ENCODE data around the gene GRK6.

Gene GRK6

DNA sequence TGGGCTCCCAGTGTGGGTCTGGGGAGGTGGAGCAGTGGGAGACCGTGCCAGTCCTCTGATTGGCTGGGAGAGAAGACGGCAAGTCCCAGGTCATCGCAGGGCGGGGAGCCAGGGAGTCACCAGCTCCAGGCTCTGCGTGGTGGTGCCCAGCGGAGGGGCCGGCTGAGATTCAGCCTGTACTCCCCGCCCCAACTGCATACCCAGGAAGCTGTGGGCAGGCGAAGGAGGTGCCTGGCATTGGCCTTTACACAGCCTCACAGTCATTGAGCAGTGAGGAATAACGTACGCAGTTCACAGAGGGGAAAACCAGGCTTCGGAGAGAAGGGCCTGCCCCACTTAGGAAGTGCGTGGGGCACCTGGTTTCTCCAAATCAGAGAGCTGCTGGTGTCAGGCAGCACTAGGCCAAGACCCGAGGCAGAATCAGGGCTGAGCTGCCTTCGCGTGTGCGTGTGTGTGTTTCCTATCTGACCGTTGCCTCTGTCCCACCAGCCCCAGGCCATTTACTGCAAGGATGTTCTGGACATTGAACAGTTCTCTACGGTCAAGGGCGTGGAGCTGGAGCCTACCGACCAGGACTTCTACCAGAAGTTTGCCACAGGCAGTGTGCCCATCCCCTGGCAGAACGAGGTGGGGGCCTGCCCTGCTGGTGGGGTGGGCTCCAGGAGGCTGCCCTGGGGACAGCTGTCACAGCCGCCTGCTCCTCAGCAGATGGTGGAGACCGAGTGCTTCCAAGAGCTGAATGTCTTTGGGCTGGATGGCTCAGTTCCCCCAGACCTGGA lies 13.9 kb downstream of the GRK6 start:
- DNase-seq (ENCODE audit: low spot score), result no peak

DNA sequence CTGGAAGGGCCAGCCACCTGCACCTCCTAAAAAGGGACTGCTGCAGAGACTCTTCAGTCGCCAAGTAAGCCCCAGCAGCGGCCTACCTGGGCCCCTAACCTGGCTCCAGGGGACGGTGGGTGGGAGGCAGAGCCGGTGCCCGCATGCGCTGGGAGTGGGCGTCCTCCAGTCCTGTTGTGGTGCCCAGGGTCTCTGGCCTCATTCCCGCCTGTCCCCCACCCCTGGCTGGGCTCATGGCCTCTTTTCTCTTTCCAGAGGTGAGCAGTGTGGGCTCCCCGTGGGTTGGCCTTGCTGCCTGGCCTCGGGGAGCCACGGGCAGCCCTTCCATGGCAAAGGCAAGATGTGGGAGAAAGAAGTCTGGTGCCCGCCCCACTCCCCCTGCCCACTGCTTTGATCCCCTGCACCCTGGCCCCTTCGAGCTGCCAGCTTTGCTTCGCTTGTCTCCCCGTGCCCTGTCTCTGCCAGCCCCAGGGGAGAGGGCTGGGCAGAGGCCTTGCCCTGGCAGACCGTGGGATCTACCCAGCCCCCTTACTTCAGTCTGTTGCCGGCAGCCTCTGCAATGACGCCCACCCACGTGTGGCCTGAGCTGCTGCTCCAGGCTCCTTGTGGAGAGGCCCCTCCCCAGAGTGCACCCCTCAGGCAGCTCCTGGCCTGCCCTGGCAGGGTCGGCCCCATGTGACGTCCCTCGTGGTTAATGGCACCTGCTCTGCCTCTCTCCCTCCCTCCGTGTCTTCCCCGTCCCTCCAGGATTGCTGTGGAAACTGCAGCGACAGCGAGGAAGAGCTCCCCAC lies 14.7 kb downstream of the GRK6 start:
- no peak for DNase-seq (ENCODE audit: low spot score)

DNA sequence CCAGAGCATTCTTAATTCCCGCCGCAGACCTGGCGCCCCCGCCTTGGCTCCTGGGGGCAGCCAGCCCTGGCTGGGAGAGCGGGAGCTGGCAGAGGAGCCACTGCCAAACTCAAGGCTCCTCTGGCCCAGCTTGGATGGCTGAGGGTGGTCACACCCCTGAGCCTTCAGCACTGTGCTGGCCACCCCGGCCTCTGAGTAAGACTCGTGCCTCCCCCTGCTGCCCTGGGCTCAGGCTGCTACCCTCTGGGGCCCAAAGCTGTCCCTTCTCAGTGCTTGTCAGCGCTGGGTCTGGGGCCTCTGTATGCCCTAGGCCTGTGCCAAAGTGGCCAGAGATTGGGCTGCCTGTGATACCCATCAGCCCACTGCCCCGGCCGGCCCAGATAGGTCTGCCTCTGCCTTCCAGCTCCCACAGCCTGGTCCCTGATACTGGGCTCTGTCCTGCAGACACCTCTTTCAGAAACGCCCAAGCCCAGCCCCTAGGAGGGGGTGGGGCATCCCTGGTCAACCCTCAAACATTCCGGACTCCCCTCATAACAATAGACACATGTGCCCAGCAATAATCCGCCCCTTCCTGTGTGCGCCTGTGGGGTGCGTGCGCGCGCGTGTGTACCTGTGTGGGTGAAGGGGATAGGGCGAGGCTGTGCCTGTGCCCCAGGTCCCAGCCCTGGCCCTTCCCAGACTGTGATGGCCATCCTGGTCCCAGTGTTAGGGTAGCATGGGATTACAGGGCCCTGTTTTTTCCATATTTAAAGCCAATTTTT lies 15.8 kb downstream of the GRK6 start:
- no peak for DNase-seq (ENCODE audit: low spot score)

DNA sequence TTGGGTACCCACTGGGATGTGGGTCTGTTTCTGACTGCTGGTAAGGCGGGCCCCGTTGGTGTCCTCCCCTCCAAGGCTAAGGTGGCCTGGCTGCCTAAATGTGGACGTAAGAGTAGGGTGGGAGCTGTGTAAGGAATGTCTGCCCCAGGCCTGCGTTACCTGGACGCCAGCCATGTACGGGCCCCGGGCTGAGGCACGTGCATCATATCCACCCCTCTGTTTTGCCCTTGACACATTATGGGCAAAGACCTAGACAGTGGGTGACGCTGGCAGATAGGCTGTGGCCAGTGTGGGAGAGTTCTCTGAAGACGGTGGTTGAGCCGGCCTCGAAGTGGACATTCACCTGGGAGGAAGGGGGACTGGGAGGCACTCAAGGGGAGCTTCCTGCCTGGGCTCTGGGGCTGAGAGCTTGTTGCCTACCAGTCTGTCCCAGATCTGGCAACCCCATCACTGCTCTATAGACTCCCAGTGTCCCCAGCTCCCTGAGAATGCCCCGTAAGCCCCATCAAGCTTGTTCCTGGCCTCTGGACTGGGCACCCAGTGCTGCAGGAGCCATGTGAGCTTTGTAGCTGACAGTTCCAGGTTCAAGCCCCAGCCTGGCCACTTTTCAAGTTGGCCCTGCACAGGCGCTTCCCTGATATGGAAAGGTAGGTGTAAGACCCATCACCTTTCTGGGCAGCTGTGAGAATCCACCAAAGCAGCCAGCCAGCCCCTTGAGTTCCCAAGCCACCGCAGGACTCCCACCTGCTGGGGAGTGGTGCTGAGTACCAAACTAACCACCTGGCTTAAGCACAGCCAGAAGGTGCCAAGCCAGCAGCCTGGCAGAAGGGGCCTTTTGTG lies 16.9 kb downstream of the GRK6 start:
- DNase-seq (ENCODE audit: low spot score), result no peak

DNA sequence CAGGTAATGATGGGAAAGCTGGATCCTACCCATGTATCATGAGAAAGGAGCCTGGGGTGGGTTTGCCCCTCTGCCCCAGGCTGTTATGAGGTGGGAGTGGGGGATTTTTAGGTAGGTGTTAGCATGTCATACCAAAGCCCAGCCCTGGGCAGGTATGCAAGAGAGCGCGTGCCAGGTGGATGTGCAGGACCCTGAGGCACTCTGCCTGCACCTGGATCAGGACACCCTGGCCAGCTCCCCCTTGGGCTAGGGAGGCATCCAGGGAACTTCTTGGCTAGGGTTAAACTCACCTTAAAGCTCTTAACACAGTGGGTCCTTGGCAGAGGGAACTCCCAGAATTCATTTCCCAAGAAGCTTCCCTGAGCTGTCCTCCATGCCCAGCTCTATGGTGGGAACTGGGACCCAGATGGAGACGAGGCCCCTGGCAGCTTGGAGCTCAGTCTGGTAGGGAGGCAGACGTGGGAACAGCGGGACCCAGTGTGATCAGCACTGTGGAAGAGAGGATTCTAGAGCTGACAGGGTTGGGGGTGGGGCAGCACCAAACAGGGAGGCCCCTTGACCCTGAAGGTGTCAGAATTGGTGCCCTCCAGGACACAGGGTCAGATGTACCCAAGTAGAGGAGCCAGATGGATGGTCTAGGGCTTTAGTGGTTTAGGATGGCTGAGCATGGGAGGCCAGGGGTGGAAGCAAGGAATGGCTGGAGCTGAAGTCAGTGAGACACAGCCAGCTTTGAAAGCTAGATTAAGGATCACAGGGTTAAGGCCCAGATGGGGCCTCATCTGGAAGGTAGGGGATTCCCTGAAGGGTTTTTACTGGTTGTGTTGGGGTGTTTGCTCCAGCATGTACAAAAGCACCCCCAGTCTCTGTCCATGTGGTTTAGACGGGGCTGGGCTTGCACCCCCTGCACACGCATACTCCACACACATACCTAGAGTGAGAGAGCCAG lies 17.9 kb downstream of the GRK6 start:
- no peak for DNase-seq (ENCODE audit: low spot score)

DNA sequence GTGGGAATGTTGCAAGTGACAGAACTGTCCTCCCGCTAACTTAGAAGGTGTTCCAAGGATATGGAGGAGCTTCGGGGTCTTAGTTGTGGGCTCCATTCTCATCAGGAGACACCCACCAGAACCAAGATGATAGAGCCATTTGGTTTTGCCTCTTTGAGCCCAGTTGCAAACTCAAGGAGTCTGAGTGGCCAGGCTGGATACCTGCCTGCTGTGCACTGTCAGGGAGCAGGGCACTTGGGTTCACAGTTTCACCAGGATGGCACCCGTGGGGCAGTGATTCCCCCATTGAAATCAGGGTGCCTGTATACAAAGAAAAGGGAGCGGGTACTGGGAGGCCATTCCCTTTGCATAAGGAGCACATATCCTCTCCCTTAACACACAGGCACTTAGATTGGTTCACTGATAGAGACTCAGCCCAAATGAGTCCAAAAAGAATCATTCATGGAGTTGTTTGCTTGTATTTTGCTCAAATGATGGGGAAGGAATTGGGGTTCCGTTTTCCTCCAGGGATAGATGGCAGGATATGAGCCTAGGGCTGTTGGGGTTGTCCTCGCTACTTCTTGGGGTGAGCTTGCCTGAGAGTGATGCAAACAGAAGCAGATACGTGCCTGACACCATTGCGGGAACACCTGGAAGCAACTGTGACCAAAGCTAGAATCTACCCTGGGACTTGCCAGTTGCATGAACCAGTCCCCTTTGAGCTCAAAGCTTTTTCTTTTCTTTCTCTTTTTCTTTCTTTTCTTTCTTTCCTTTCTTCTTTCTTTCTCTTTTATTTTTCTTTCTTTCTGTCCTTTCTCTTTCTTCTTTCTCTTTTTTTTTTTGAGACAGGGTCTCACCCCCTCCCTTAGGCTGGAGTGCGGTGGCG lies 18.8 kb downstream of the GRK6 start:
- DNase-seq (ENCODE audit: low spot score), result no peak

DNA sequence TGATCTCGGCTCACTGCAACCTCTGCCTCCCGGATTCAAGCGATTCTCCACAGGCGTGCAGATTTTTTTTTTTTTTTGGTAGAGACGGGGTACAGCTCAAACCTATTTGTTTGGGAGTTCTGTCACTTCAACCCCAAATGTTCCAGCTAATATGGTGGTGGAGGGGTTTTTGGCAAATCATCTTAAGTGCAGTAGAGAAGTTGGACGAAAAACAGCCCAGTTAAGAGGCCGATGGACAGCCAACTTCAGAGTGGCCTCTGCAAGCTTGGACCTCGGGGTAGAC lies 19.4 kb downstream of the GRK6 start:
- DNase-seq (ENCODE audit: low spot score), result no peak

DNA sequence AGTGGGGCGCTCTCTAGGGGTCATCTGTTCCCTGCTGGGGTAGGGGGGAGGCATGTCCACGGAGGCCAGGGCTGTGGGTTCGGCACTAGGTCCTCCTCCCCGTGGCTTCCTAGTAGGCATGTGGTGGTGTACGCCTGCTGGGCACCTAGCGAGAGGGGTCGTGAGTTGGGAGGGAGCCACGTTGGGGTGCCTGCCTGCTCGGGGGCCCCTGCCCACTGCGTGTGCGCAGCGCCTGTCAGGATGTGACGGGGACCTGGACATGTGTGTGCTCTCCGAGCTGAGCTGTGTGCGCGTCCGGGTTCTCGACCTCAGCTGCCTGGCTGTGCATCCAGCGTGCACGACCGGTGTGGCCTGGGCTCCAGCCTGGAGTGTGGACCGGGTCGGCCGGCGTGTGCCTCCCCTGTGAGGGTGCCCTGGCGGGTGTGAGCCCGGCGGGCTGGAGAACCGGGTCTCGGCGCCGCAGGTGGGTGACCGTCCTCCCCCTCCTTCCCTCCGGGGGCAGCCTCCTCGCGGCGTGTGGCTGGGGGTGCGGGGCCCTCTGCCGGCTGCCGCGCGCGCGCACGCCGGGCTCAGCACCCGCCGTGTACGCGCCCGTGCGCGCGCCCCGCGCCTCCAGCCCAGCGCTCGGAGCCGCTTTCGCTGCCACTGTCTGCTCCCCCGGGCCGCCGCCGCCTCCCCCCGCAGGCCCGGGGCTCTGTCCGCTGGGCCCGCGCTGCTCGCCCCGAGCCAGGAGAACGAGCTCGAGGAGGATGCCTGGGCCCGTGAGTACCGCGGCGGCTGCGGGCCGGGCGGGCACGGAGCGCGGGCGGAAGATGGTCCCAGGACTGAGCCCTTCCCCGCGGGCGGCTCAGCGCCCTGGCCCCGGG lies 20.0 kb downstream of the GRK6 start, which contains the start of gene PRR7:
Gene PRR7, plus strand, starts transcription at position 615 of the 866 bp plus-strand sequence. CDS start 8,254 bp downstream, outside the sequence.
- peak; percentile 65 for DNase-seq (ENCODE audit: low spot score)

DNA sequence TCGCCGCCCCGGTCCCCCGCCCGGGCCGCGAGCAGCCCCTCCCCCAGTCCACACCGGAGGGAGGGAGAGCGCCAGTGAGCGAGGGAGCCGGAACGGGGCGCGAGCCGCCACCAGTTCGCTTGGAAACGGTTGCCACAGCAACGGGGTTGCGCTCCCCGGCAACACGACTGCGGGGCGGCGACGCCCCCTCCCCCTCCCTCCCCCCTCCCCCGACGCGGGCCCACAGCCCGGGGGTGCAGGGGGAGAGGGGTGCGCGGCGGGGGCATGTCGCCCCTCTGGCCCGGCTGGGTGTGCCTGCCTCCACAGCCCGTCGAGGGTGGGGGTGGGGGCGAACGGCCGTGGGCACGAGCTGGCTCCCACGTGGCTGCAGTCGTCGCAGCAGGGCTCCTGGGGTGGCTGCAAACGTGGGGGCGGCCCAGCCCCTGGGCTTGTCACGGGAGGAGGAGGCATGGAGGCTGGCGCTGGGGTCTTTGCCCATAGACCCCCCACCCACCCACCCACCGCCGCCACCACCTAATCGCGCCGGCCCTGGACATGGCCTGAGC lies 20.7 kb downstream of the GRK6 start:
- peak; percentile 50 for DNase-seq (ENCODE audit: low spot score)

DNA sequence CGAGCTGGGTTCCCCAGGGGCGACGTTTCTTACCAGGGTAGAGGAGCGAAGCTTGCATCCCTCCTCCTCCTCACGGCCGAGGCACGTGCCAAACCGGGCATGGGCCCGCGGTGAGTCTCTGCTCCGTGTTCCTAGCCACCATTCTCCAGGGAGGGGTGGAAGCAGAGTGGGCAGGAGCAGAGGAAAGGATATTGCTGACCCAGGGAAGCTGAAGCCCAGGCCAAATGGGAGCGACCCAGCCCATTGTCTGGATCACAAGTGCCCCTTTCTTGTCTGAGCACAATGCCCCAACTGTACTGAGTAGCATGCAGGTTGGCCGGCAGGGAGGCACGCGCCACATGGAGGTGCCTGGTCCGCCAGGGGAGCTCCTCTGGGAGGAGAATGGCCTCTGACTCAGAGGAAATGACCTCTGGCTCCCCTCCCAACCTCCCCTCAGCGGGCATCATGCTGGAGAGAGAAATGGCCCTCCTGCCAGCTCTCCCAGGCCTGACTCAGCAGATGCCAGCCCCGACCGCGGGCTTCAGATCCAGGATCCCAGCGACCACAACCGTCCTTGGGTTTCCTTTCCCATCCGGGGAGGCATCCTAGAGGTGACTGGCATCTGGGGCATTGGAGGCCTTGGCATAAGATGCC lies 21.3 kb downstream of the GRK6 start:
- DNase-seq (ENCODE audit: low spot score), result peak; percentile 95

DNA sequence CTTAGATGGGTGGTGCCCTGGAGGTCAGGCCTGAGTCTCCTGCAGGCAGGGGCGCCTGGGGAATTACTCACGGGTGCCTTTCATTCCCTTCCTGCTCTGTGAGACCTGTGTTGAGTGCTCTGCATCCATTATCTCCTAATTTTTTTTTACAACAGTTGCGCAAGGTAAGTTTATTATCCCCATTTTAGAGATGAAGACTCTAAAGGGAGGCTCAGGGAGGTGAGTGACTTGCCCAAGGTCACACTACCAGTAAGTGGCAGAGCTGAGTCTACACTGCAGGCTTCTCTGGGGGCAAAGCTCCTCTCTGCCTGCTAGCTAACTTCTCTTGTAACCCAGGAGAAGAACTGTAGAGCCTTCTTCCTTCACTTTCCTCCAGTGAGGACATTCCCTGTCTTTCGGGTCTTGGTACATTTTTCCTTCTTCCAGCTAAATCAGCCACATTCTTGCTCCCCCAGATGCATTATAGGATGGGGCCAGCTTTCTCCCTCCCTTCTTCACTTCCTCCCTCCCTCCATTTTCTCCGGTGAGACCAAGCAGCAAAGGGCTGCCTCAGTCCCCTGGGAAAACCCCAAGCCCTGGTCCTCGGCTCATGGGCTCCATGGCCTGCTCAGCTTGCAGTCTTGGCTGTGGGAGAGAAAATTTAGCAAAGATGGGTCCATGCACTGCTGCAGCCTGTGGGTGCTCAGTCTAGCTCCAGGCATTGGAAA lies 21.9 kb downstream of the GRK6 start:
- no peak for DNase-seq (ENCODE audit: low spot score)

DNA sequence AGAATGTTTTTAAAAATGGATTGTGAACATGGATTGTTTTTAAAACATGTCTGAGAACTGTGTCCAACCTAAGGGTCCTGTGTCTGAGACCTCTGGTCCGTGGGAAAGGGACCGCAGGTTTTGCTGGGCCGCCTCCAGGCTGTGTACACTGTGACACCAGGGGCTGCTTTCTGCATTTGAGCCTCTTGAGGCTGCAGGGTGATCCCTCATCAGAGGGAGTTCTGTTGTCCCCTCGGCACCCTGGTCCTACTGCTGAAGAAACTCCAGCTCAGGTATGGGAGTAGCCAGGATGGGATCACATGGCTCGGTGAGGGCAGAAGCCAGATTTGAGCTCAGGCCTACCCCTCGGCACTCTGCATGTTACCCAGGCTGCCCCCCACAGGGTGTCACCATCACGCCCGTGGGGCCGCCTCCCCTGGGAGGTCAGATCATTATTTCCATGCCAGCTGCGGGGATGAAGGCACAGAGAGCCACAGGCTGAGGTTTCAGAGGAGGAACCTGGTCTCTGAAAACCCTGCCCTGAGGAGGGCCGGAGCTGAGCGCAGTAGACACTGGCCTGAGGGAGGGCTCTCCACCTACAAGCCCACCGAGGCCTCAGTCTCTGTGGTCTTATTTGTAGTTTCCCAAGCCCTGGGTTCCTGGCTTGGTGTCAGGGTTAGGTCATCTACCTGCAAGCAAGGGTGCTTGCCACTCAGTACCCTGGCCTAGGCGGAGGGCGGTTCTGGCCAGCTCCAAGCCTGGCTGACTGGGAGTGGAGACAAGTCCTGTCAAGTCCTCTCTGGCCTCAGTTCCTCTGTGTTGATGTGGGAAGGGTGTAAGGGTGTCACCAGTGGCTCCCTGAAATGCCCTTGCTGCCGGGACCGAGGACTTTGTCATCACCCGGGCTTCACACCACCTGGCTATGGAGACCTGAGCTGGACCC lies 22.9 kb downstream of the GRK6 start:
- no peak for DNase-seq (ENCODE audit: low spot score)

DNA sequence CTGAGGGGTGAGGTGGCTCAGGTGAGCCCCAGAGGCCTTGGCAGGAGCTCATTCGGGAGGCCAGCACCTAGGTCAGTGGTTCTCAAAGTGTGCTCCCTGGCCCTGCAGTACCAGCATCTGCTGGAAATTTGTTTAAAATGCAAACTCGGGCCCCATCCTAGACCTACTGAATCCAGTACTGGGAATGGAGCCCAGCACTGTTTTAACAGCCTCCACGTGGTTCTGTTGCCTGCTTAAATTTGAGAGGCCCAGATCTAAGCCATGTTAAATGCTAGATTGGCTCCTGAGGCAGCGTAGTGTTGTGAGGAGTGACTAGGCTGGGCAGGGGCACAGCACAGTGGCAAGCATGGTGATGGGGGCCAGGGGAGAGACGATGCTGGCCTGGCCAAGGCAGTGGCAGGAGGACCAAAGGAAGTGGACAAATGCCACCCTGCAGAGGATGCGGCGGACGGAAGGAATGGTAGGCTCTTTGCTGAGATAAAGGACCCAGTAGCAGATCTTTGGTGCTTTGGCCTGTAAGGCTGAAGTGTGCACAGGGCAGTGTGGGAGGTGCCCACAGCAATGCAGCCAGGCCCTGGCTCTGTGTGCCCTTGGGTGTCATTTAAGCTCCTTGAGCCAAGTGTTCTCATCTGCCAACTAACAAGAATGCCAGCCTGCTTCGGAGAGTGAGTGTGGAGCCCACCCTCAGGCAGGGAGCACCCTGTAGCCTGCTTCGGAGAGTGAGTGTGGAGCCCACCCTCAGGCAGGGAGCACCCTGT lies 24.4 kb downstream of the GRK6 start:
- no peak for DNase-seq (ENCODE audit: low spot score)

DNA sequence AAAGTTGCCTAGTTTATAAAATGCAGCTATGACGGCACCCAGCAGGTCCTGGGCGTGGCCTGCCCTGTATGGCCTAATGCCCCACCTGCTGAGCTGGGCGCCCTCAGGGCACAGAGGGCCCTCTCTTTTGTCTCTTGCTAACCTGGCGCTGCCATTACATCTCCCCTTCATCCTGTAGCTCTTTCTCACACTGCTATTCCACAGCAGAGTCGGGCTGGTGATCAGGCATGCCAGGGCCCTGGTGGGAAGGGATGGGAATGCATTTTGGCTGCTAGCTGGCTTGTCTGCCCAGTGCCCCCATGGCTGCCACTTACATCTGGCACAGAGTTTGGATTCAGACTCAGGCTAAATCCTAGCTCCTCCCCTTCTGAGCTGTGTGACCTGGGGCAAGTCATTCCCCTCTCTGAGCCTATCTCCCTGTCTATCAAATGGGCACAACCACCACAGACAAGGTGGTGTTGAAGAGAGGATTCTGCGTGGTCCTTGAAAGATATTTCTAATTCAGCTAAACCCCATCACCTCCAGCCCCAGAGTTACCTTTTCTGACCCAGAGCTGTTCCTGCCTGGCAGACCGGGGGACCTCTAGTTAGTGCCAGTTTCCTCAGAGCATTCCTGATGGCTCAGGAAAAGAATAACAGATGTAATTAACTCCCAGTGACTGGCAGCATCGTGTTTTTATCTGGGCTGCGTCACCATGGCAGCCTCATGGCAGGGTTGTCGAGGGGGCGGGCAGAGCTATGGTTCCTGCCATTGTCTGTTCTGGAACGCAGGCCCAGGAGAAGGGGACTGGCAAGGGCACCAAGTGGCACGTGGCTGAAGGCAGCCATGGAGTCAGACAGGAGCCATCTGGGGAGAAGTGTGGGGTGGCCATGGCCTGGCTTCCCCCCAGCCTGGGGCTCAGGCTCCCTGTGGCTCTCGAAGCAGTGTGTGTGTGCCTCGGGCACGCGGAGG lies 26.5 kb downstream of the GRK6 start:
- no peak for DNase-seq (ENCODE audit: low spot score)

All from pons (tissue), 1 donor.